HCEC 1CT (cell line): ENCODE measurements around the gene IRF5.

Experiments
- DNase-seq: peaks from one replicate; pipeline ENCODE4 v3.0.0-alpha.2; 2017

IRF5 gene

GRCh38 chr7:128921866-128922440 lies 15.8 kb upstream of the IRF5 start:
- no peak for DNase-seq

- no peak for DNase-seq
Observed at GRCh38 chr7:128922496-128923410, 15.0 kb upstream of the IRF5 start.

GRCh38 chr7:128923411-128923800 lies 14.3 kb upstream of the IRF5 start:
- DNase-seq, result no peak

- no peak for DNase-seq
Observed at GRCh38 chr7:128924707-128925588, 12.8 kb upstream of the IRF5 start.

- DNase-seq, result no peak
Observed at GRCh38 chr7:128928159-128928813, 9.4 kb upstream of the IRF5 start.

- no peak for DNase-seq
Observed at GRCh38 chr7:128928882-128929788, 8.6 kb upstream of the IRF5 start.

- DNase-seq, result no peak
Observed at GRCh38 chr7:128931190-128931798, 6.4 kb upstream of the IRF5 start.

GRCh38 chr7:128931965-128932861 lies 5.5 kb upstream of the IRF5 start:
- no peak for DNase-seq

- no peak for DNase-seq
Observed at GRCh38 chr7:128932862-128933179, 4.9 kb upstream of the IRF5 start.

- no peak for DNase-seq
Observed at GRCh38 chr7:128933180-128933891, 4.4 kb upstream of the IRF5 start.

GRCh38 chr7:128934361-128935341 lies 3.1 kb upstream of the IRF5 start:
- no peak for DNase-seq

- no peak for DNase-seq
Observed at GRCh38 chr7:128935342-128935730, 2.4 kb upstream of the IRF5 start.

- no peak for DNase-seq
Observed at GRCh38 chr7:128936798-128937197, 929 bp upstream of the IRF5 start.

GRCh38 chr7:128937271-128937646 lies 468 bp upstream of the IRF5 start:
- no peak for DNase-seq

GRCh38 chr7:128938544-128939074 lies 882 bp downstream of the IRF5 start:
- no peak for DNase-seq

GRCh38 chr7:128939075-128939860 lies 1.5 kb downstream of the IRF5 start:
- DNase-seq, result no peak

- no peak for DNase-seq
Observed at GRCh38 chr7:128939861-128940410, 2.2 kb downstream of the IRF5 start.
